HL-60 (cell line): ENCODE data around the gene MYL7.

Source experiments
- DNase-seq, 2 experiments: peaks; one replicate each; pipeline ENCODE4 v3.0.0-alpha.2; 2010 to 2020; ENCODE audit warnings: low read depth in 1 of 2, low spot score in 1 of 2
- H3K27ac ChIP-seq: fragments of 250-450 bp; sonication (Bioruptor Pico); replicated peaks from 2 replicates; pipeline ENCODE4 v1.5.1; 2020; ENCODE audit warnings: mild to moderate bottlenecking, moderate library complexity
- H3K27me3 ChIP-seq: fragments of 250-450 bp; sonication (Bioruptor Pico); 2 replicates; pipeline ENCODE4 v1.5.1; 2021; ENCODE audit warnings: mild to moderate bottlenecking, moderate library complexity; ENCODE audit not compliant: insufficient read depth, poor library complexity, severe bottlenecking
- H3K4me3 ChIP-seq: replicated peaks from 2 replicates; pipeline ENCODE4 v1.5.1; 2011; ENCODE audit warnings: mild to moderate bottlenecking, control low read depth, low read length; ENCODE audit not compliant: insufficient read depth
- CTCF ChIP-seq: IDR thresholded peaks from one replicate; pipeline ENCODE4 v1.5.1; 2011; ENCODE audit warnings: low read length, control low read depth, inconsistent platforms; ENCODE audit not compliant: insufficient read depth
- GABPA ChIP-seq: IDR thresholded peaks from 2 replicates; pipeline ENCODE4 v1.6.1; 2012; ENCODE audit warnings: low read depth
- POLR2AphosphoS5 ChIP-seq: IDR thresholded peaks from 2 replicates; pipeline ENCODE4 v1.6.1; 2012; ENCODE audit warnings: low read depth
- REST ChIP-seq: IDR thresholded peaks from 2 replicates; pipeline ENCODE4 v1.6.1; 2012; ENCODE audit warnings: low read depth; ENCODE audit not compliant: insufficient replicate concordance
- SPI1 ChIP-seq: IDR thresholded peaks from 2 replicates; pipeline ENCODE4 v1.6.1; 2012; ENCODE audit warnings: low read depth, mild to moderate bottlenecking, borderline replicate concordance

The MYL7 gene

GRCh38 chr7:44110719-44111635 lies 30.2 kb downstream of the MYL7 start:
- no peak for DNase-seq
- H3K4me3 ChIP-seq: no peak overlapping the region
- TF ChIP-seq SPI1 (no peak), POLR2AphosphoS5 (no peak), REST (no peak), CTCF (no peak), GABPA (no peak)
- no peak overlapping the region for H3K27ac ChIP-seq
- H3K27me3 ChIP-seq: no peaks in the 10 kb centered on the region

- TF ChIP-seq REST (no peak), GABPA (no peak), POLR2AphosphoS5 (no peak), CTCF (no peak), SPI1 (no peak)
- Histone ChIP-seq H3K4me3 (no peak overlapping the region), H3K27me3 (peaks cover 3% of the 10 kb centered on the region), H3K27ac (no peak overlapping the region)
- no peak for DNase-seq
Observed at GRCh38 chr7:44109991-44110390, 31.1 kb downstream of the MYL7 start.

- H3K27ac ChIP-seq: no peak overlapping the region
- H3K27me3 ChIP-seq: peaks cover 6% of the 10 kb centered on the region
- TF ChIP-seq REST (no peak), SPI1 (no peak), CTCF (no peak), POLR2AphosphoS5 (no peak), GABPA (no peak)
- DNase-seq: no peak
- no peak overlapping the region for H3K4me3 ChIP-seq
Observed at GRCh38 chr7:44108768-44109750, 32.1 kb downstream of the MYL7 start.
